SK-N-SH treated with all-trans-retinoic acid at 6 μM for 48 hours (cell line): ENCODE data around the gene DAB1.

ENCODE experiments used
- ARNTL ChIP-seq: fragments of 450-650 bp; formaldehyde crosslinking; IDR thresholded peaks from 2 replicates; pipeline ENCODE4 v1.5.0; 2020; ENCODE audit warnings: low read depth, mild to moderate bottlenecking, moderate library complexity, borderline replicate concordance
- BACH2 ChIP-seq: fragments of 250-450 bp; sonication (Bioruptor Pico); IDR thresholded peaks from 2 replicates; pipeline ENCODE4 v1.9.0; 2021; ENCODE audit warnings: mild to moderate bottlenecking, borderline replicate concordance
- ESRRG ChIP-seq: fragments of 250-450 bp; sonication (Bioruptor Pico); IDR thresholded peaks from 2 replicates; pipeline ENCODE4 v1.6.1; 2021; ENCODE audit warnings: mild to moderate bottlenecking
- OSR1 ChIP-seq: fragments of 250-450 bp; sonication (Bioruptor Pico); IDR thresholded peaks from 2 replicates; pipeline ENCODE4 v1.8.0; 2022; ENCODE audit warnings: moderate library complexity, mild to moderate bottlenecking, inconsistent platforms
- PATZ1 ChIP-seq: fragments of 250-450 bp; sonication (Bioruptor Pico); IDR thresholded peaks from 2 replicates; pipeline ENCODE4 v1.8.0; 2020; ENCODE audit warnings: mild to moderate bottlenecking, moderate library complexity, borderline replicate concordance
- SNAI2 ChIP-seq: fragments of 250-450 bp; sonication (Bioruptor Pico); IDR thresholded peaks from 2 replicates; pipeline ENCODE4 v1.5.0; 2020; ENCODE audit warnings: mild to moderate bottlenecking, moderate library complexity
- TSHZ2 ChIP-seq: fragments of 250-450 bp; sonication (Bioruptor Pico); IDR thresholded peaks from 2 replicates; pipeline ENCODE4 v1.5.0; 2020; ENCODE audit warnings: mild to moderate bottlenecking, moderate library complexity
- ZFP3 ChIP-seq: fragments of 250-450 bp; sonication (Bioruptor Pico); IDR thresholded peaks from 2 replicates; pipeline ENCODE4 v1.5.0; 2020; ENCODE audit warnings: mild to moderate bottlenecking, moderate library complexity

- TF ChIP-seq BACH2 (CRISPR knock-in tag) (no peak), ESRRG (CRISPR knock-in tag) (no peak), OSR1 (CRISPR knock-in tag) (no peak), PATZ1 (CRISPR knock-in tag) (no peak), TSHZ2 (CRISPR knock-in tag) (no peak), SNAI2 (CRISPR knock-in tag) (no peak), ARNTL (CRISPR knock-in tag) (no peak), ZFP3 (no peak)
Measured at GRCh38 chr1:57124768-57125446, 299.0 kb downstream of the DAB1 start.
